ENCODE results near the gene LRRC56.

The LRRC56 gene

DNA sequence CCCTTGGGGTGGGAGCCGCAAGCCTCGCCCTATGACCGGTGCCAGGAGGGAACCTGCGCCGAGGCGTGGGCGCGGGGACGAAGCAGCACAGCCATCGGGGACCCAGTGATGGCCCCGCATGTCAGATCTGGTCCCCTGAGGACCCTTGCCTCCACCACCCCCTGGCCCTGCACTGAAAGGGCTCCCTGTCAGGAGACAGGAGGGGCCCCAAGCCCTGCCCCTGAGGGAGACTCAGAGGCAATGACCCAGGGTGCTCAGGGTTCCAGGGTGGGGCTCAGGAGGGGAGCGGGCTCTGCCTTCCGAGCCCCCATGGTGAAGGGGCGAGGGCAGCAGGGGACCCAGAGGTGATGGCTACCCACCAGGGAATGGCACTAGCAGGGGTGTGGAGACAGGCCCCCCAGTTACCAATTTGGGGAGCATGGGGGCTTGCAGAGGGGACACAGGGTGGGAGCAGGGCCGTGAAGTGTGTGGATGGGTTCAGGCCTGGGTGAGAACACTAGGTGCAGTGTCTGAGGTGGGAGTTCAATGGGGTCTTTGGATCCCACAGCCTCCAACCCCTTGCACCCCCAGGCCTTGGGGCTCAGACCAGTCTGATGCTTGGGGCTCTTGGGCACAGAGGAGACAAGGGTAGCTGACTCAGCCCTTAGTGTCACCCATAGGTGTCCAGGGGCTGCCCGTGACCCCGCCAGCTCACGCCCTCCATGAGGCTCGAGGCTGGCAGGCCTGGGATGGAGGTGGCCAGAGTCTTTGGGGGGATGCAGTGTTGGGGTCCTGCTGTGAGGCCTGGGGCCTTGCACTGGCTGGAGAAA, 499 bp downstream of the LRRC56 start:
- no peak for DNase-seq (ENCODE audit: low read depth in 2 of 3, low spot score in 2 of 3)

DNA sequence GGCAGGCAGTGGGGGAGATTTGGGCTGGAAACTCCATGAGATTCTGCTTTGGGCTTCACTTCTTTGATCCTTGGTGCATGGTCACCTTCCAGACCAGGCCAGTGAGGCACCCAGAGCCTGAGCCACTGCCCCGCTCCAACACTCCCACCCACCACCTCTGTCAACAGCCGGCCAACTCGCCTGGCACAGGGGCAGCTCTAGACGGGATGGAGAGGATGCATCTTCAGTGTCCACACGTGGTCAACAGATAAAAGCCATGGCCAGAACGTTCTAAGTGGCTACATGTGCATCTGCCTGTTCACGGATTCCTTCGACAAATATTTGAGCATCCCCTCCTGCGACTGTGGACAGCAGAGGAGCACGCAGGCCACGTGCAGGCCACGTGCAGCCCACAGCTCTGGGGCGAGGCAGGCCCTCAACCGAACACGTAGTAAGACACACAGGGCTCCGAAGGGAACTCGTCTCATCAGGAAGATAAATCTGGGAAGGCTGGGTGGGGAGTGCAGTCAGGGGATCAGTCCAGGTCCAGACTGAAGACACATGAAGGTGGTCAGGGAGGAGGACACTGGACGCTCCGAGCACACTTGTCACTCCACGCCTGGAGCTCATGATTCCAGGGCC, 1.2 kb downstream of the LRRC56 start:
- DNase-seq (ENCODE audit: low read depth in 2 of 3, low spot score in 2 of 3): no peak

DNA sequence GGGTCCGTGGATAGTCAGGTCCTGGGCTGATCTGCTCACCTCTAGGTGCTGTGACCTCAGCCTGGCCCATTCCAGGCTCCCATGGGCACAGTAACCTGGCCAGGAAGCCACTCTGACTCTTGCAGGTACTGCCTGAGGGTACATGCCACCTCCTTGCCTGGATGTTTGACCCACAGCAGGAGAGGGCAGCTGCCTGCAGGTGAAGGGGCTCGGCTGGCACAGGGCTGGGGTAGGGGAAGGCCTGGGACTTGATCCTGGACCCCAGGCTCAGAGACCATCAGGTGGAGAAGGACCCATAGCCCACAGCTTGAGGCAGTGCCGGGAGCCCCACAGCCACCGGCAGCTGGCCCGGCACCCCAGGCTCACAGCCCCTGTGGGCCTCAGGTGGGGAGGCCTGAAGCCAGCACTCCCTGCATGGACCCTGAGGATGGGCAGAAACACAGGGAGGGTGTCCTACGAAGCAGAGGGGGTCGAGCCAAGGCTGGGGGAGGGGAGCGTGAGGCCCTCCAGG, 2.7 kb downstream of the LRRC56 start:
- DNase-seq (ENCODE audit: low read depth in 2 of 3, low spot score in 2 of 3): no peak

DNA sequence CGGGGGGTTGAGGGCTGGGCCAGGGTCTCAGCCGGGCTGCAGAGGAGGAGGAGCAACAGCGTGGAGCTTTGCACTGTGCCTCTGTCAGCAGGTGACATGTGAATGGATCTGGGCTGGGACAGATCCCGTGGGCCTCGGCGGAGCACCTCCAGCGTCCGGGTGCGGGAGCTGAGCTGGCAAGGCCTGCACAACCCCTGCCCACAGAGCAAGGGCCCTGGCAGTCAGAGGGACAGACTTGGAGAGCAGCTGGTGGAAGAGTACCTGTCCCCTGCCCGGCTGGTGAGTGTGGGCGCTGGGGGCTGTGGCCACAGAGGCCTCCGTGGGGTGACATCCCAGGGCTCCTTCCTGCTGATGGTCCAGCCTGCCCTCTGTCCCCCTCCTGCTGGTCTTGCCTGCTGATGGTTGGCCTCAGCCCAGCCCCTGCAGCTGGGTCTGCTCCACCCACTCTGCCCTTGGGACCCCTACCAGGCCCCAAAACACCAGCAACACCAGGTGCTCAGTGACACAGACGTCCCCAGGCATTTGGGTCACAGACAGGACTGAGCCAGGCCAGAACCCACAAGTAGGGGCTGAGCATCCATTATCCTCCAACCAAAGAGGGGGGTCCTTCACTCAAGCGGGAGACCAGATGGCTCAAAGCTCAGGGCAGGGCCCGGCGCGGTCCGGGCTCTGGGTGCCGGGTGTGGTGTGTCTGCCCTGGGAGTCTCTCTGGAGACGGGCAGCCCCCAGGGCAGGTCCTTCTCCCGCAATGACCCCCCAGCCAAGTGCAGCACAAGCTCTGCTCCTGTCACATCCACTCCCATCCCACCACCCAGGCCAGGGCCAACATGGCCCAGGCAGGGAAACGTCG, 3.5 kb downstream of the LRRC56 start:
- DNase-seq (ENCODE audit: low read depth in 2 of 3, low spot score in 2 of 3): no peak

DNA sequence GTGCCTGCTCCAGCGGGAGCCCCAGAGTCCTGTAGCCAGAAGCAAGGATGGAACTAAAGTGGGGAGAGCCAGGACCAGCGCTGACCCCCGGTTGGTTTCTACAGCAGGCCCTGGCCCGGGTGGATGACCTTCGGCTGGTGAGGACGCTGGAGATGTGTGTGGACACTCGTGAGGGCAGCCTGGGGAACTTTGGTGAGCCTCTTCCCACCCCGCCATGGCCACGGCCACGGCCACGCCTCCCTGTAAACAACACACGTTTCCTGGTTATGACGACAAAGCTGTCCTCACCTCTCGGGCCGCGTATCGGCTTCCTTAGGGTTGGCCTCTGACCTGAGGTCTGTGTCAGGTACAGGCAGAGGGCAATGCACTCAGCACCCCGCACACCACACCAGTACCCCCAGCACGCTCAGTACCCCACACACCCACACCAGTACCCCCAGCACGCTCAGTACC, 4.1 kb downstream of the LRRC56 start:
- DNase-seq (ENCODE audit: low read depth in 2 of 3, low spot score in 2 of 3): no peak

DNA sequence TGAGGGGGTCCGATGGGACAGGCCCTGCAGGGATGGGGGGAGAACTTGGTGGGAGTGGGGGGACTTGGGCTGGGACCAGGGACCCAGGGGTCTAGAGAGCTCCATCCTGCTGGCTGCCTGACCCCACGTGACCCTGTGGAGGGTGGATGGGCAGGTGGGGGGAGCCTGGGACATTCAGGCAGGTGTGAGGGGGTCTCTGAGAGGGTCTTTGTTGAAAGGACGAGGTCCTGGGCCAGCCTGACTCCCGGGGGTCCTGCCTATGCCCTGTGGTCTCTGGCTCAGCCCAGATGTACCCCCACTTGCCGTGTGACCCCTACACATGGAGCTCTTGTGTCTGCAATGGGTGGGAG, 7.5 kb downstream of the LRRC56 start:
- DNase-seq (ENCODE audit: low read depth in 2 of 3, low spot score in 2 of 3): no peak

DNA sequence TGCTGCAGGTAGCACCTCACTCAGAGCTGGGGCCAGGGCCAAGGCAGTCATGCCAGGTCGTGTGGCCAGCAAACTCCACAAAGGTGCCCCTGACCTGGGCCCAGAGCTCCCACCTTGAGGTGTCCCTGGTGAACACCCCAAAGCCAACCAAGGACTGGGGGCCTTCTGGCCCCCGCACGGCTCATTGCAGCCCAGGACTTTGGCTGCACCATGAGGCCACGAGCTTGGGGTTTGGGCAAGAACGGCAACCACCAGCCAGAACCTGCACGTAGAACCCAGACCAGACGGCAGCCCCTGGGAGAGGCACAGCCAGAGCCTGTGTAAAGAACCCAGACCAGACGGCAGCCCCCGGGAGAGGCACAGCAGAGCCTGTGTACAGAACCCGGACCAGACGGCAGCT, 7.8 kb downstream of the LRRC56 start:
- DNase-seq (ENCODE audit: low read depth in 2 of 3, low spot score in 2 of 3): no peak

DNA sequence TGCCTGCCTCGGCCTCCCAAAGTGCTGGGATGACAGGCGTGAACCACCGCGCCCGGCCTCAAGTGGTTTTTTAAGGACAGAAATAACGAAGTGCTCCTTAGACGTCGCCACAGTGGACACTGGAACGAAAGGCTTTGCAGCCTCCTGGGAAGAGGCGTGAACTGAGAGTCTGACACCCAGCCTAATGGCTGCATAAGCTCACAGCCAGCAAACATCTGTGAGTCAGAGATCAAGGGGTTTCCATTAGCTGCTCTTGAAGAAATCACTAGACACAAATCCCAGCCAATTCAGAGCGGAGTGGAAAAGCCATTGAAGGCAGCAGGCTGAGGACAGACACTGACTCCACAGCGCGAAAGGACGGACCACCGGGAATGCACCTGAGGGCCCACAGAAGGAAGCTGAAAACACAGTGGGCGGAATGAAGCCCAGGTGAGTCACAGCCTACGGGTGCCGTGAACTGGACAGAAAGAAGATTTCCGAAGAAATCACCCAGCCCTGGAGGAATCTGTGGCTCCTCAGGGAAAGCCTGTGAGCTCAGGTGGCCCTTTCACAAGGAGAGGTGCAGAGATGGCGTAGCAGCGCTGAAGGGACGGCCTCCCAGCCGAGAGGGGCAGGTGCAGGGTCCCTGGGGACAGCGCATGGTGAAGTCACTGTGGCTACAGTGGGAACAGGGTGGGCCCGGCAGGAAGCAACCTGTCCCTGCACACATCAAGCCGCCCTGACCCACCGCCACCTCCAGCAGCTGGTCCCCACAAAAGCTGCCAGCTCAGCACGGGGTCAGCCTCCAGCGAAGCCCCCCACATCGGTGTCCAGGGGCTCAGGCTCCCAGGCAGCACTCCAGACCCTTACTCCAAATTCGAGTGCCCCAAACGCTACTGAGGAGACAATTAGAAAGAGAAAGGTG, 11.6 kb downstream of the LRRC56 start:
- no peak for DNase-seq (ENCODE audit: low read depth in 2 of 3, low spot score in 2 of 3)

DNA sequence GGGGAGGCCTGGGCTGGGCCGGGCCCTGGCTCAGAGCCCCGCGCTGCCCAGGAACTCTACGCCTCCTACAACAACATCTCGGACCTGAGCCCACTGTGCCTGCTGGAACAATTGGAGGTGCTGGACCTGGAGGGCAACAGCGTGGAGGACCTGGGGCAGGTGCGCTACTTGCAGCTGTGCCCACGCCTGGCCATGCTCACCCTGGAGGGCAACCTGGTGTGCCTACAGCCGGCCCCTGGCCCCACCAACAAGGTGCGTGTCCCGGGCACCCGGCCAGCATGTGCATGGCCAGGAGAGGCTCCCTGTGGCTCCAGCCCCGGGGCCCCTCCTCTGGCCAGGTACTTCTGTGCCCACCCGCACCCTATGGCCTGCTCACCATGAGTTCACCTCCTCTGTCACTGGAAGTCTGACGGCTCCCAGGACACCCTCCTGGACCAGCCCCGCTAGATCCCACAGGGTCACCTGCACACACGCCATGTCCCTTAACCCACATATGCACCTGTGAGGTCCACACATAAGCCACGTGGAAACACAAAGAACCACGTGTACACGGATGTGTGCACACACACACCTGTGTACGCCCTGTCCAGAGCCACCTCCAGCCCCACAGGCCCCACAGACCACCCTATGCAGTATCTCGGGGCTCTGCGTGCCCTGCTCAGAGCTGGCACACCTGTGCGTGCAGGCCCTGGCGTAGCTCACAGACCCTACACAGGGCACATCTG, 12.9 kb downstream of the LRRC56 start:
- DNase-seq (ENCODE audit: low read depth in 2 of 3, low spot score in 2 of 3): no peak

DNA sequence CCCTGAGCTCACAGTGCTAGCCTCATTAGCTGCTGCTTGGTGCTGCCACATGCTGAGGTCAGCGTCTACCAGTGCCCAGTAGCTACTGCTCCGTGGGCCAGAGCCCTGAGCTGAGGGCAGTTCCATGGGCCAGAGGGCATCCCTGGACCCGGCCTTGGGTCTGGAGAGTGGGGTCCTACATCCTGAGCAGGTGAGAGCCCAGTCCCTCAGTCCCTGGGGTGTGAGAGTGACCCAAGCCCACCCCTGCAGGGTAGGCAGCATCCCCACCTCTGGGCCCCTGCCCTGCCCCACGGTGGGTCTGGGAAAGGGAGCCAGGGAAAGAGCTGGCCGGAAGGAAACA, 13.4 kb downstream of the LRRC56 start:
- DNase-seq (ENCODE audit: low read depth in 2 of 3, low spot score in 2 of 3): no peak

DNA sequence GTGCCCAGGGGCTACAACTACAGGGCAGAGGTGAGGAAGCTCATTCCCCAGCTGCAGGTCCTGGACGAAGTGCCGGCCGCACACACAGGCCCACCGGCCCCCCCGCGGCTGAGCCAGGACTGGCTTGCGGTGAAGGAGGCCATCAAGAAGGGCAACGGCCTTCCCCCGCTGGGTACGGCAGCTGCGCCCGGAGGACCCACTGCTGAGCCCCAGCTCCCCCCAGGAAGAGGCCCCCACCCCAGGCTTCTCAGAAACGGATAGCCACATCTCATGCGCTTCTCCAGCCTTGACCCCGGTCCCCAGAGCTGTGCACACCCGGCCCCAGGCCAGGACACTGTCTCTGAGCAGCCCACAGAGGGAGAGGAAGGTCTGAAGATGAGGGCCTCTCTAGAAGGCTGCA, 13.8 kb downstream of the LRRC56 start:
- no peak for DNase-seq (ENCODE audit: low read depth in 2 of 3, low spot score in 2 of 3)

DNA sequence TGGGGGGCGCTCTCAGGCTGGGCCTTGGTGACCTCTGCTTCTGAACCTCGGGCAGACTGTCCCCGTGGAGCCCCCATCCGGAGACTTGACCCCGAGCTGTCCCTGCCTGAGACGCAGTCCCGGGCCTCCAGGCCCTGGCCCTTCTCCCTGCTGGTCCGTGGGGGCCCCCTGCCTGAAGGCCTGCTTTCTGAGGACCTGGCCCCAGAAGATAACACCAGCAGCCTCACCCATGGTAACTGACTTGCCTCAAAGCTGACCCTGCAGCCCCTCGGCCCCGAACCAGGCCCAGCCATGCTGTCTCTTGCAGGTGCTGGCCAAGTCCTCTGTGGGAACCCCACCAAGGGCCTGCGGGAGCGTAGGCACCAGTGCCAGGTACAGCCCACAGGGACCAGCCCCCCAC, 14.3 kb downstream of the LRRC56 start:
- DNase-seq (ENCODE audit: low read depth in 2 of 3, low spot score in 2 of 3): no peak

DNA sequence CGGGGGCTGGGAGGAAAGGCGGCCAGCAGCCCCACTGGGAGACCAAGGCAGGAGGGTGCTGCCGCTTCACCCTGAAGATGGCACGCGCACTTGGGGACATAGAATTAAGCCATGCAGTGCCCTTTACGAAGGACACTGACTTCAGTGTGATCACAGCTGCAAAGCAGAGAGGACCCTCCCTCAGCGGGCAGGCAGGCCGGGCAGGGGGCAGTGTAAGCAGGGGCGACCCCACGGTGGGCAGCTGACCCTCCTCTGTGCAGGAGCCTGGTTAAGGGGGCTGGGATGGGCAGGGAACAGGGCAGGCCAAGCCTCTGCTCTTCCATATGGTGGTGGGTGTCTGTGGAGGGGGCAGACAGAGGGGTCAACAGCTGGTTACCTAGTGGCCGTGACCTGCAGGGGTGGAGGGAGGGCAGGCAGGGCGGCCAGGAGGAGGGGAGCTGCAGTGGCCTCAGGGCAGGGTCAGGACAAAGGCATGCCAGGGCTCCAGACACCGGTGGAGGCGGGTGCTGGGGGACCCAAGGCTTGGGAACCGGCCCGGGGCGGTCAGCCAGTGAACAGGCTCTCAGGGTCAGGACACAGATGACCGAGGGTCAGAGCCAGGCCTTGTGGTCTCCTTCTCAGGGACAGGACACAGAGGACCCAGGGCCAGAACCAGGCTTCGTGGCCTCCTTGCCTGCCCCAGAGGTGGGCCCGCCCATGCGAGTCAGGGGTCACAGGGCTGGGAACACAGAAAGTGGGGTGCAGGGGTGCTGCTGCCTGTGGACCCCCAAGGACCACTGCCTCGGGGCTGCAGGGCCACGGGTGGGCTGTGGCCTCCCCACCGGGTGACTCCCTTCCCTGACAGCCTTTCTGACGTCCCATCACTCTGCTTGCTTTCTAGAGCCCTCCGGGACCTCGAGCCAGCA, 16.0 kb downstream of the LRRC56 start:
- DNase-seq (ENCODE audit: low read depth in 2 of 3, low spot score in 2 of 3): no peak

DNA sequence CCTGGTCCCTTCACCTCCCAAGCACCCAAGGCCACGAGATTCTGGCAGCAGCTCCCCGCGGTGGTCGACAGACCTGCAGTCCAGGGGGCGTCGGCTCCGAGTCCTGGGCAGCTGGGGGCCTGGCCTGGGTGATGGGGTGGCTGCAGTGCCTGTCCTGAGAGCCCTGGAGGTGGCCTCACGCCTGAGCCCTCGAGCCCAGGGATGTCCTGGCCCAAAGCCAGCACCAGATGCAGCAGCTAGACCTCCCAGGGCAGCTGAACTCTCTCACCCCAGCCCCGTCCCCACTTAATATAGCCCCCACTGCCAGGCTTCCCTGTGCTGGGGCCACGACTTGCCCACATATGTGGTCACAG, 16.6 kb downstream of the LRRC56 start:
- no peak for DNase-seq (ENCODE audit: low read depth in 2 of 3, low spot score in 2 of 3)

DNA sequence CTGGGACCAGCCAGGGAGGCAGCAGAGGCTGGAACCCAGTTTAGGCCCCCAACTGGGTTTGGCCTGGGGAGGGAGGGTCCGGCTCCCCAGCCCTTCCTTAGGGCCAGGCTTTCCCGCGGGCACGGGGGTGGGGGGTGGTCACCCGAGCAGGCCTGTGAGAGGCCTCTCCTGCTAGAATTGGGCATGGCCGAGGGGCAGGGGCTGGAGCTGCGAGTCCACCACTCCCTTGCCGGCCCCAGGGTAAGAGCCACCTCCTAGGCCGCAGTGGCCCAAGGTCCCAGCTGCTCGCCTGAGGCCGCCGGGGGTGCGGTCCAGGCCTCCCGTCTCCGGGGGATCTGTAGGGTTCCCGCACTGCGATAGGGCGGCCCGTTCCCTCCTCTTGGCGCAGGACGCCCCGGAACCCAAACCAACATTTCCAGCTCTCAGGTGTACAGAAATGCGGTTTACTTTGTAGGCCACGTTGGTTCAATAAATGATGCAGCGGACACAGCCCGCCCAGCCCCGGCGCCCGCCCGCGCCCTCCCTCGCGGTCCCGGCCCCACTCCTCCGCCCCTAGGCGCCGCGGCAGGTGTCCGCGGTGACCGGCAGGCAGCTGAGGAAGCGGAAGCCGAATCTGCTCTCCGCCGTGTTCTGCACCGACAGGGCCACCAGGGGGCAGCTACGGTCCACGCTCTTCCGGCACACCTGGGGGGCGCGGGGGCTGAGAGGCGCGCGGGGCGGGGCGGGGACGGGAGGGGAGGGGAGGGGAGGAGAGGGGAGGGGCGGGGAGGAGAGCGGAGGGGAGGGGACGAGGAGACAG, 17.3 kb downstream of the LRRC56 start:
- no peak for DNase-seq (ENCODE audit: low read depth in 2 of 3, low spot score in 2 of 3)

DNA sequence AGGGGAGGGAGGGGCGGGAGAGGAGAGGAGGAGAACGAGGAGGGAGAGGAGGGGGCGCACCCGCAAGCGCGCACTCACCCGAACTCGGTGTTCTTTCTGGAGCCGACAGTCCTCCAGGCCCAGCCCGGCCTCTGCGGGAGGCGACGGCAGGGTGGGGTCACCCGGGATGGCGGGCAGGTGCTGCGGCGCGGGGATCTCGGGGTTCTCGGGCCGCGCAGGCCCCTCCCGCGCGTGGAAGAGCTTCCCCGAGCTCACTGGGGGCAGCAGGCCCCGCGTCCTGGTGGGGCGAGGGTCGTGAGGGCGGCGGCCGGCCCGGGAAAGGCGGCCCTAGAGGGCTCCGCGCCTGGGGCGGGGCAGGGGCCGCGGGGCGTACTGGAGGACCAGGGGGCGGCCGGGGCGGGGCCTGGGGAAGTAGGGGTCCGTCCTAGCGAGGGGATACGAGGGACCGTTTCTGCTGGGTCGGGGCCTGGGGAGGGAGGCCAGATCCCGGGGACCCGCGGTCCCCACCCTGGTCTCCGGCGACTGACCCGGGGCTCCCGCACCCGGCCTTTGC, 18.0 kb downstream of the LRRC56 start:
- no peak for DNase-seq (ENCODE audit: low read depth in 2 of 3, low spot score in 2 of 3)

DNA sequence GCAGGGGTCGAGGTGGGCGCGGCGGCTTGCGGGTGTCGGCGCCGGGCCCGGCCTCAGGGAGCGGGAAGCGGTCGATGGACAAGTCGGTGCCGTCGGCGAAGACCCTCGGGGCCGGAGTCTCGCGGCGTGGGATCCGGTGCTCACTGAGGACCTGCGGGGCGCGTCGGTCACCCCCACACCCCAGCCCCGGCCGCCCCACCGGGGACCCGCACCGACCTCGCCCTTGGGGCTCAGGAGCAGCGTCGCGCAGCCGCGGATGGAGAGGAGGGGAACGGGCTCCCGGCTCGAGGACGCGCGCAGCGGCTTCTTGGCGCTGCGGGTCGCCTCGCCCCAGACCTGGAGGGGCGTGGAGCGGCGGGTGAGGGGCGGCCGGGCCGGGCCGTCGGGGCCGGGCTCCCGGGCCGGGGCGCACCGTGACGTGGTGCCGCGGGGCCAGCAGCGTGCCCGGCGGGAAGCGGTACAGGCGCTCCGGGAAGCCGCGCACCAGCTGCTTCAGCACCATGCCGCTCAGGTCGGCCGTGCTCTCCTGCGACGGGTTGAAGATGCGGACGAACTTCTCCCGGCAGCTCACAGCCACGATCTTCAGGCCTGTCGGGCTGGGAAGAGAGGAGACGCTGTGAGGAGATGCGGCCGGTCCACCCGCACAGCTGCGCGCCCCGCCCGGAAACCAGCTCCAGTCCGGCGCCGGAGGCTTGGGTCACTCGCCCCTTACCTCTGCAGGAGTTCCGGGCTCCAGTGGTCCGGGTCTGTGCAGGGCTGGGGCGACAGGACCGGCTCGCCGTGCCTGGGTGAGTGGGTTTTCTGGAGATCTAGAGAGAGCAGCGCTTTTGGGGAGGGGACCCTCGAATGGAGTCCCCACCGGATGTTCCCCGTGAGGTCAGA, 18.7 kb downstream of the LRRC56 start:
- DNase-seq (ENCODE audit: low read depth in 2 of 3, low spot score in 2 of 3): no peak

Data from activated CD8-positive, alpha-beta memory T cell treated with anti-CD3 and anti-CD28 coated beads for 48 hours (primary cell).